Measurements from ENCODE around the gene LENG8.

LENG8 gene

GRCh38 chr19:54418030-54418929, 30.7 kb upstream of the LENG8 start:
- peaks cover 39% of the 10 kb centered on the region for H3K27me3 ChIP-seq (ENCODE audit: insufficient read depth, poor library complexity, severe bottlenecking)
- TF ChIP-seq POLR2AphosphoS5 (IDR thresholded peaks at IDR 0.05; ENCODE audit: low read depth) (peak; percentile 46; the same call in 1 of the 2 replicates), GABPA (IDR thresholded peaks at IDR 0.05; ENCODE audit: low read depth) (no peak)
- DNase-seq (ENCODE audit: low read depth in 1 of 2, low spot score in 1 of 2): peak; percentile 57 to 74
- H3K27ac ChIP-seq (replicated peaks): no peak overlapping the region
- no peak overlapping the region for H3K4me3 ChIP-seq (replicated peaks; ENCODE audit: insufficient read depth, low read length)

DNA sequence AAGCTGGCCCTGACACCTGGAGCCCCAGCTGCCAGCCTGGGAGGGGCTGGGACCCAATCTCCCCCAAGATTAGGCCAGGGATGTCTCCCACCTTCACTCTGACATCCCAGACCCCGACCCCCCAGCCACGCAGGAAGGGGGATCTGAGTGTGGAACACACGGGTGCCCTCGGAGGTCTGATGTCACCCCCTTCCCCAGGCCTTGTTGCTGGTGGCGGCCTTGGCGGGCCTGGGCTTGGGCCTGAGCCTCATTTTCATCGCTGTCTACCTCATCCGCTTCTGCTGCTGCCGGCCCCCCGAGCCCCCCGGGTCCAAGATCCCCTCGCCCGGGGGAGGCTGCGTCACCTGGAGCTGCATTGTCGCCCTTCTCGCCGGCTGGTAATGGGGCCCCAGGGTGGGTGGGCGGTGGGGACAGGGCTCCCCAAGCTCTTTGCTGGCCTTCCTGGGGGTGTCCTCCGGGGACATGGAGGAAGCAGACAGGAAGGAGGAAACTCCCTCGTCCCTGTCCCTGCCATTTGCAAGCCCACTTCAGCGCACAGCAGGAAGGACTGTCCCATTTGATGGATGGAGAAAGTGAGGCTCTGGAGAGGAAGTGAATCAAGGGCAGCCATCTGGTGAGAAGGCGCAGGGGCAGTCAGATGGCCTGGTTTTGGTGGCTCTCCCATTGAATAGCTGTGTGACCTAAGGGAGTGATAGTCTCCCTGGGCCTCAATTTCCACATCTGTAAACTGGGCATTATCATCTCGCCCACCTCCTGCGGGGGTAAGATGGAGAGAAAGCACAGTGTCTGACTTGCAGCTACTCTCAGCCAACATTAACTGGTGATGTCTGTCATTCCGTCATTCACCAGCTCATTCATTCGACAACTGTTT, 29.8 kb upstream of the LENG8 start:
- peaks cover 42% of the 10 kb centered on the region for H3K27me3 ChIP-seq (ENCODE audit: insufficient read depth, poor library complexity, severe bottlenecking)
- H3K27ac ChIP-seq (replicated peaks): no peak overlapping the region
- H3K4me3 ChIP-seq (replicated peaks; ENCODE audit: insufficient read depth, low read length): no peak overlapping the region
- TF ChIP-seq POLR2AphosphoS5 (IDR thresholded peaks at IDR 0.05; ENCODE audit: low read depth) (no peak), SPI1 (IDR thresholded peaks at IDR 0.05; ENCODE audit: borderline replicate concordance, low read depth) (0 out of 2 replicates have a peak, but pooled peaks have one; percentile 7)
- no peak for DNase-seq (ENCODE audit: low read depth in 1 of 2, low spot score in 1 of 2)

DNA sequence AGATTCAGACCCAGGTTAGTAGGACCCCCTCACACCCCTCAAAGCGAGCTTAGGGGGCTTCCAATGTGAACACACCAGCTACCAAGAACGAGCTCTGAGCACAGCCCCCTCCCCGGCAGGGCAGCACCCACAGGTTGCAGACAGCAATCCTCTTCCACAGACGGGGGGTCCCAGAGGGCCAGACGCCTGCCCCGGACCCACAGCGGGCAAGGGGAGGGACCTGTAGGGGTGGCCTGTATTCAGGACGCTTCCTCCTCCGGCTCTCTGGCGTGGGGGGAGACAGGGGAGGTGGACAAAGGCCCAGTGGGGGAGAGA, 29.0 kb upstream of the LENG8 start:
- no peak overlapping the region for H3K4me3 ChIP-seq (replicated peaks; ENCODE audit: insufficient read depth, low read length)
- peaks cover 36% of the 10 kb centered on the region for H3K27me3 ChIP-seq (ENCODE audit: insufficient read depth, poor library complexity, severe bottlenecking)
- TF ChIP-seq CTCF (IDR thresholded peaks at IDR 0.05; ENCODE audit: insufficient read depth, low read length) (no peak), POLR2AphosphoS5 (IDR thresholded peaks at IDR 0.05; ENCODE audit: low read depth) (no peak), SPI1 (IDR thresholded peaks at IDR 0.05; ENCODE audit: borderline replicate concordance, low read depth) (no peak), GABPA (IDR thresholded peaks at IDR 0.05; ENCODE audit: low read depth) (no peak)
- TF ChIP-seq, protein P1, sequence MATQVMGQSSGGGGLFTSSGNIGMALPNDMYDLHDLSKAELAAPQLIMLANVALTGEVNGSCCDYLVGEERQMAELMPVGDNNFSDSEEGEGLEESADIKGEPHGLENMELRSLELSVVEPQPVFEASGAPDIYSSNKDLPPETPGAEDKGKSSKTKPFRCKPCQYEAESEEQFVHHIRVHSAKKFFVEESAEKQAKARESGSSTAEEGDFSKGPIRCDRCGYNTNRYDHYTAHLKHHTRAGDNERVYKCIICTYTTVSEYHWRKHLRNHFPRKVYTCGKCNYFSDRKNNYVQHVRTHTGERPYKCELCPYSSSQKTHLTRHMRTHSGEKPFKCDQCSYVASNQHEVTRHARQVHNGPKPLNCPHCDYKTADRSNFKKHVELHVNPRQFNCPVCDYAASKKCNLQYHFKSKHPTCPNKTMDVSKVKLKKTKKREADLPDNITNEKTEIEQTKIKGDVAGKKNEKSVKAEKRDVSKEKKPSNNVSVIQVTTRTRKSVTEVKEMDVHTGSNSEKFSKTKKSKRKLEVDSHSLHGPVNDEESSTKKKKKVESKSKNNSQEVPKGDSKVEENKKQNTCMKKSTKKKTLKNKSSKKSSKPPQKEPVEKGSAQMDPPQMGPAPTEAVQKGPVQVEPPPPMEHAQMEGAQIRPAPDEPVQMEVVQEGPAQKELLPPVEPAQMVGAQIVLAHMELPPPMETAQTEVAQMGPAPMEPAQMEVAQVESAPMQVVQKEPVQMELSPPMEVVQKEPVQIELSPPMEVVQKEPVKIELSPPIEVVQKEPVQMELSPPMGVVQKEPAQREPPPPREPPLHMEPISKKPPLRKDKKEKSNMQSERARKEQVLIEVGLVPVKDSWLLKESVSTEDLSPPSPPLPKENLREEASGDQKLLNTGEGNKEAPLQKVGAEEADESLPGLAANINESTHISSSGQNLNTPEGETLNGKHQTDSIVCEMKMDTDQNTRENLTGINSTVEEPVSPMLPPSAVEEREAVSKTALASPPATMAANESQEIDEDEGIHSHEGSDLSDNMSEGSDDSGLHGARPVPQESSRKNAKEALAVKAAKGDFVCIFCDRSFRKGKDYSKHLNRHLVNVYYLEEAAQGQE (IDR thresholded peaks at IDR 0.05; ENCODE audit: insufficient replicate concordance, low read depth): no peak
- H3K27ac ChIP-seq (replicated peaks): no peak overlapping the region
- DNase-seq (ENCODE audit: low read depth in 1 of 2, low spot score in 1 of 2): no peak

GRCh38 chr19:54420383-54421168, 28.4 kb upstream of the LENG8 start:
- Histone ChIP-seq H3K4me3 (replicated peaks; ENCODE audit: insufficient read depth, low read length) (no peak overlapping the region), H3K27me3 (ENCODE audit: insufficient read depth, poor library complexity, severe bottlenecking) (peaks cover 33% of the 10 kb centered on the region), H3K27ac (replicated peaks) (no peak overlapping the region)
- TF ChIP-seq, protein P1 (IDR thresholded peaks at IDR 0.05; ENCODE audit: insufficient replicate concordance, low read depth): no peak
- TF ChIP-seq SPI1 (IDR thresholded peaks at IDR 0.05; ENCODE audit: borderline replicate concordance, low read depth) (no peak), POLR2AphosphoS5 (IDR thresholded peaks at IDR 0.05; ENCODE audit: low read depth) (no peak), GABPA (IDR thresholded peaks at IDR 0.05; ENCODE audit: low read depth) (no peak)
- no peak for DNase-seq (ENCODE audit: low read depth in 1 of 2, low spot score in 1 of 2)

Measured in HL-60 (cell line).